ENCODE measurements around the gene FAM120B.

The FAM120B gene

GRCh38 chr6:170297576-170298330 lies 8.8 kb upstream of the FAM120B start:
- DNase-seq (ENCODE audit: low spot score), result no peak
- TF ChIP-seq CTCF (IDR thresholded peaks at IDR 0.05; ENCODE audit: extremely low read depth, missing control alignments), result no peak

GRCh38 chr6:170298688-170299087 lies 7.9 kb upstream of the FAM120B start:
- TF ChIP-seq CTCF (IDR thresholded peaks at IDR 0.05; ENCODE audit: extremely low read depth, missing control alignments), result no peak
- no peak for DNase-seq (ENCODE audit: low spot score)

GRCh38 chr6:170301184-170301583 lies 5.4 kb upstream of the FAM120B start:
- TF ChIP-seq CTCF (IDR thresholded peaks at IDR 0.05; ENCODE audit: extremely low read depth, missing control alignments), result no peak
- no peak for DNase-seq (ENCODE audit: low spot score)

GRCh38 chr6:170305805-170306323 lies 694 bp upstream of the FAM120B start:
- no peak for TF ChIP-seq CTCF (IDR thresholded peaks at IDR 0.05; ENCODE audit: extremely low read depth, missing control alignments)
- DNase-seq (ENCODE audit: low spot score), result no peak

- TF ChIP-seq CTCF (IDR thresholded peaks at IDR 0.05; ENCODE audit: extremely low read depth, missing control alignments), result no peak
- DNase-seq (ENCODE audit: low spot score), result peak; percentile 43
Measured at GRCh38 chr6:170307080-170307545, 555 bp downstream of the FAM120B start.

- no peak for TF ChIP-seq CTCF (IDR thresholded peaks at IDR 0.05; ENCODE audit: extremely low read depth, missing control alignments)
- DNase-seq (ENCODE audit: low spot score), result no peak
Measured at GRCh38 chr6:170308761-170309160, 2.2 kb downstream of the FAM120B start.

GRCh38 chr6:170311696-170312095 lies 5.1 kb downstream of the FAM120B start:
- no peak for DNase-seq (ENCODE audit: low spot score)

More at GRCh38 chr6:170311696-170312095, 5.1 kb downstream of the FAM120B start:
- TF ChIP-seq CTCF (IDR thresholded peaks at IDR 0.05; ENCODE audit: extremely low read depth, missing control alignments), result no peak

All from GM20000 (cell line).